ENCODE data around the gene GMPR2.

Gene GMPR2

GRCh38 chr14:24271834-24272263 is 39.1 kb downstream of the GMPR2 start:
- H3K4me1 ChIP-seq (ENCODE audit: control insufficient read depth in 2 of 2, insufficient read depth in 1 of 2, low read depth in 1 of 2, low read length in 2 of 2) = peaks cover 4 to 6% of the 10 kb centered on the region in 2 donors
- H2AFZ ChIP-seq (ENCODE audit: low read length) = peak overlapping the region; percentile 93
- no peak overlapping the region for H3K4me2 ChIP-seq (ENCODE audit: insufficient read depth, low read length, poor library complexity, severe bottlenecking)
- peak overlapping the region; percentile 87 for H3K9ac ChIP-seq (ENCODE audit: low read depth, low read length, poor library complexity)
- WGBS, 2 donors (ENCODE audit: extremely low coverage in 2 of 2, insufficient read length in 2 of 2, insufficient replicate concordance in 1 of 2) = no CpG with 5 or more reads among the region's 3 CpGs
- H2BK12ac ChIP-seq (ENCODE audit: low read length) = no peak overlapping the region
- H3K36me3 ChIP-seq (replicated peaks in 1 of 2; ENCODE audit: control insufficient read depth in 2 of 2, insufficient read depth in 2 of 2, low read length in 2 of 2) = peaks cover 2 to 10% of the 10 kb centered on the region in 2 donors
- peaks cover 0 to 1% of the 10 kb centered on the region in 2 donors for H3K9me3 ChIP-seq (replicated peaks in 1 of 2; ENCODE audit: control insufficient read depth in 2 of 2, insufficient read depth in 1 of 2, low read depth in 1 of 2, low read length in 2 of 2)
- no peak overlapping the region for H4K8ac ChIP-seq (ENCODE audit: low read depth, low read length)
- H2BK15ac ChIP-seq (ENCODE audit: low read length) = no peak overlapping the region
- H3K4me3 ChIP-seq (ENCODE audit: low read length in 2 of 2) = peak overlapping the region; percentile 71 to 93
- peak overlapping the region; percentile 10 for H2AK5ac ChIP-seq (ENCODE audit: low read depth, low read length)
- H3K14ac ChIP-seq (ENCODE audit: low read length) = no peak overlapping the region
- no peak overlapping the region for H4K91ac ChIP-seq (ENCODE audit: low read depth, low read length, poor library complexity)
- no peak overlapping the region for H3K27ac ChIP-seq (replicated peaks; ENCODE audit: low read length)
- H3K27me3 ChIP-seq (ENCODE audit: control insufficient read depth in 3 of 3, insufficient read depth in 3 of 3, low read depth in 1 of 3, low read length in 3 of 3) = no peaks in the 10 kb centered on the region
- no peak overlapping the region for H2BK120ac ChIP-seq (ENCODE audit: low read depth, low read length)
- no peak overlapping the region for H3K4ac ChIP-seq (ENCODE audit: low read length)
- H3K18ac ChIP-seq (ENCODE audit: low read length) = peak overlapping the region; percentile 67
- H3K23ac ChIP-seq (ENCODE audit: low read depth, low read length, poor library complexity) = peak overlapping the region; percentile 77
- no peaks in the 10 kb centered on the region for H3K79me1 ChIP-seq (ENCODE audit: low read depth, low read length)
- no peak for DNase-seq (ENCODE audit: low spot score)
- H2BK5ac ChIP-seq (ENCODE audit: low read length) = no peak overlapping the region

DNA sequence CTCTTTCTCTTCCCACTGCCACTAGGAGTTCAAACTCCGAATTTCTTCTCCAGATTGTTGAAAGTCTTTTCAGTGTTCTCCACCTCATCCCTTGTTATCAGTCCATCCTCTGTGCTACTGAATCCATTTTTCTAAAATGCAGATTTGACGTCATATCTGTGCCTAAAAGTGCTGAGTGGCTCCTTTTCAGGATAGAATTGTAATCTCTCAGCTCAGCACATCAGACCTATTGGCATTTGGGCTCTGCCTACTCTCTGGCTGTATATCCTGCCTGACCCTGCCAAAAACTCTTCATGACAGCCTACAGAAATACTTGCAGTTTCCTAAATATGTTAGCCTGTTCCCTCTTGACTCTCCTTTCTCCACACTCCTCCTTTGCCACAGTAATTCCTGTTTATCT is 39.7 kb downstream of the GMPR2 start:
- peaks cover 0 to 6% of the 10 kb centered on the region in 2 donors for H3K36me3 ChIP-seq (replicated peaks in 1 of 2; ENCODE audit: control insufficient read depth in 2 of 2, insufficient read depth in 2 of 2, low read length in 2 of 2)

DNA sequence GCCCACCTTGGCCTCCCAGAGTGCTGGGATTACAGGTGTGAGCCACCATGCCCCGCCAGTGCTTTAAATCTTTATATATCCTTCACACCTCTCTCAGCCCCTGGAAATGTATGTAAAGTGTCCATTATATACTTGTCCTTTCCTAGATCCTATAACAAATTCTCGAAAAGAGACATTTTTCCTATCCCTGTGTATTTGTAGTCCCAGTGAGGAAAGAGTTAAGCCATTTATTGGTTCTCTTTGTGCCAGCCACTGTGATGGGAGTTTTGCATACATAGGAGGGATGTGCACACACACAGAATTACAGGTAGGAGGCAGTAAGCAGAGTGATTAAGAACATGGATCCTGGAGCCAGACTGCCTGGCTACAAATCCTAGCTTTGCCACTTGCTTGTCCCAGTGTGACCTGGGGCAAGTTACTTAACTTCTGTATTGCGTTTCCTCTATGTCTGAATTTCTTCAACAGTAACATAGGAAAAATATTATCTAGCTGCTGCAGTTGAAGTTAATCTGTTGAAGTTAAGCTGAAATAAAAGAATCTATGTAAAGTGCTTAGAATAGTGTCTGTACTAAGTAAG is 40.8 kb downstream of the GMPR2 start:
- H2AK5ac ChIP-seq (ENCODE audit: low read depth, low read length) = no peak overlapping the region
- no peak overlapping the region for H2BK15ac ChIP-seq (ENCODE audit: low read length)
- no peak overlapping the region for H3K9ac ChIP-seq (ENCODE audit: low read depth, low read length, poor library complexity)
- no peak overlapping the region for H3K4me3 ChIP-seq (ENCODE audit: low read length in 2 of 2)
- no peak overlapping the region for H3K4me2 ChIP-seq (ENCODE audit: insufficient read depth, low read length, poor library complexity, severe bottlenecking)
- no peak overlapping the region for H3K27ac ChIP-seq (replicated peaks; ENCODE audit: low read length)
- no peaks in the 10 kb centered on the region for H3K27me3 ChIP-seq (ENCODE audit: control insufficient read depth in 3 of 3, insufficient read depth in 3 of 3, low read depth in 1 of 3, low read length in 3 of 3)
- H3K14ac ChIP-seq (ENCODE audit: low read length) = no peak overlapping the region
- H3K79me1 ChIP-seq (ENCODE audit: low read depth, low read length) = no peaks in the 10 kb centered on the region
- H2BK120ac ChIP-seq (ENCODE audit: low read depth, low read length) = no peak overlapping the region
- no peak overlapping the region for H2BK5ac ChIP-seq (ENCODE audit: low read length)
- H3K4ac ChIP-seq (ENCODE audit: low read length) = no peak overlapping the region
- no peak overlapping the region for H2BK12ac ChIP-seq (ENCODE audit: low read length)
- no peak overlapping the region for H3K23ac ChIP-seq (ENCODE audit: low read depth, low read length, poor library complexity)
- no peak overlapping the region for H3K18ac ChIP-seq (ENCODE audit: low read length)
- no peak overlapping the region for H4K8ac ChIP-seq (ENCODE audit: low read depth, low read length)
- H3K36me3 ChIP-seq (replicated peaks in 1 of 2; ENCODE audit: control insufficient read depth in 2 of 2, insufficient read depth in 2 of 2, low read length in 2 of 2) = peaks cover 0 to 4% of the 10 kb centered on the region in 2 donors
- H2AFZ ChIP-seq (ENCODE audit: low read length) = no peak overlapping the region
- peaks cover 0 to 1% of the 10 kb centered on the region in 2 donors for H3K9me3 ChIP-seq (replicated peaks in 1 of 2; ENCODE audit: control insufficient read depth in 2 of 2, insufficient read depth in 1 of 2, low read depth in 1 of 2, low read length in 2 of 2)
- H3K4me1 ChIP-seq (ENCODE audit: control insufficient read depth in 2 of 2, insufficient read depth in 1 of 2, low read depth in 1 of 2, low read length in 2 of 2) = peaks cover 4 to 6% of the 10 kb centered on the region in 2 donors
- no CpG with 5 or more reads among the region's 3 CpGs for WGBS, 2 donors (ENCODE audit: extremely low coverage in 2 of 2, insufficient read length in 2 of 2, insufficient replicate concordance in 1 of 2)
- no peak for DNase-seq (ENCODE audit: low spot score)
- H4K91ac ChIP-seq (ENCODE audit: low read depth, low read length, poor library complexity) = no peak overlapping the region

More for the DNA sequence above, 39.7 kb downstream of the GMPR2 start:
- H3K27ac ChIP-seq (replicated peaks; ENCODE audit: low read length) = no peak overlapping the region
- H3K4me1 ChIP-seq (ENCODE audit: control insufficient read depth in 2 of 2, insufficient read depth in 1 of 2, low read depth in 1 of 2, low read length in 2 of 2) = peaks cover 4 to 6% of the 10 kb centered on the region in 2 donors
- no peak overlapping the region for H3K4me2 ChIP-seq (ENCODE audit: insufficient read depth, low read length, poor library complexity, severe bottlenecking)
- no peak overlapping the region for H2BK12ac ChIP-seq (ENCODE audit: low read length)
- H4K91ac ChIP-seq (ENCODE audit: low read depth, low read length, poor library complexity) = no peak overlapping the region
- H2BK5ac ChIP-seq (ENCODE audit: low read length) = no peak overlapping the region
- no peaks in the 10 kb centered on the region for H3K27me3 ChIP-seq (ENCODE audit: control insufficient read depth in 3 of 3, insufficient read depth in 3 of 3, low read depth in 1 of 3, low read length in 3 of 3)
- no peak overlapping the region for H3K18ac ChIP-seq (ENCODE audit: low read length)
- no peak overlapping the region for H3K9ac ChIP-seq (ENCODE audit: low read depth, low read length, poor library complexity)
- no peak overlapping the region for H2AK5ac ChIP-seq (ENCODE audit: low read depth, low read length)
- no peak for DNase-seq (ENCODE audit: low spot score)
- H4K8ac ChIP-seq (ENCODE audit: low read depth, low read length) = no peak overlapping the region
- whole genome bisulfite sequencing, 2 donors (ENCODE audit: extremely low coverage in 2 of 2, insufficient read length in 2 of 2, insufficient replicate concordance in 1 of 2) = no CpG with 5 or more reads among the region's 2 CpGs
- no peak overlapping the region for H3K4ac ChIP-seq (ENCODE audit: low read length)
- H3K14ac ChIP-seq (ENCODE audit: low read length) = no peak overlapping the region
- no peak overlapping the region for H2AFZ ChIP-seq (ENCODE audit: low read length)
- no peaks in the 10 kb centered on the region for H3K79me1 ChIP-seq (ENCODE audit: low read depth, low read length)
- no peak overlapping the region for H2BK120ac ChIP-seq (ENCODE audit: low read depth, low read length)
- no peak overlapping the region for H3K23ac ChIP-seq (ENCODE audit: low read depth, low read length, poor library complexity)
- H2BK15ac ChIP-seq (ENCODE audit: low read length) = no peak overlapping the region
- H3K9me3 ChIP-seq (replicated peaks in 1 of 2; ENCODE audit: control insufficient read depth in 2 of 2, insufficient read depth in 1 of 2, low read depth in 1 of 2, low read length in 2 of 2) = peaks cover 0 to 1% of the 10 kb centered on the region in 2 donors
- H3K4me3 ChIP-seq (ENCODE audit: low read length in 2 of 2) = no peak overlapping the region

GRCh38 chr14:24274101-24274543 is 41.4 kb downstream of the GMPR2 start:
- H3K18ac ChIP-seq (ENCODE audit: low read length) = no peak overlapping the region
- H4K8ac ChIP-seq (ENCODE audit: low read depth, low read length) = no peak overlapping the region
- no peak overlapping the region for H3K14ac ChIP-seq (ENCODE audit: low read length)
- no peak for DNase-seq (ENCODE audit: low spot score)
- no peak overlapping the region for H2BK15ac ChIP-seq (ENCODE audit: low read length)
- H2BK12ac ChIP-seq (ENCODE audit: low read length) = no peak overlapping the region
- no CpG with 5 or more reads among the region's 3 CpGs for WGBS, 2 donors (ENCODE audit: extremely low coverage in 2 of 2, insufficient read length in 2 of 2, insufficient replicate concordance in 1 of 2)
- H3K79me1 ChIP-seq (ENCODE audit: low read depth, low read length) = no peaks in the 10 kb centered on the region
- H3K36me3 ChIP-seq (replicated peaks in 1 of 2; ENCODE audit: control insufficient read depth in 2 of 2, insufficient read depth in 2 of 2, low read length in 2 of 2) = peaks cover 0 to 4% of the 10 kb centered on the region in 2 donors
- H3K27me3 ChIP-seq (ENCODE audit: control insufficient read depth in 3 of 3, insufficient read depth in 3 of 3, low read depth in 1 of 3, low read length in 3 of 3) = no peaks in the 10 kb centered on the region
- no peak overlapping the region for H2BK120ac ChIP-seq (ENCODE audit: low read depth, low read length)
- no peak overlapping the region for H3K4me2 ChIP-seq (ENCODE audit: insufficient read depth, low read length, poor library complexity, severe bottlenecking)
- H3K4ac ChIP-seq (ENCODE audit: low read length) = no peak overlapping the region
- no peak overlapping the region for H3K27ac ChIP-seq (replicated peaks; ENCODE audit: low read length)
- no peak overlapping the region for H2AK5ac ChIP-seq (ENCODE audit: low read depth, low read length)
- H3K4me1 ChIP-seq (ENCODE audit: control insufficient read depth in 2 of 2, insufficient read depth in 1 of 2, low read depth in 1 of 2, low read length in 2 of 2) = peaks cover 4 to 6% of the 10 kb centered on the region in 2 donors
- H2BK5ac ChIP-seq (ENCODE audit: low read length) = no peak overlapping the region
- no peak overlapping the region for H3K4me3 ChIP-seq (ENCODE audit: low read length in 2 of 2)
- no peak overlapping the region for H3K23ac ChIP-seq (ENCODE audit: low read depth, low read length, poor library complexity)
- H4K91ac ChIP-seq (ENCODE audit: low read depth, low read length, poor library complexity) = no peak overlapping the region
- no peak overlapping the region for H3K9ac ChIP-seq (ENCODE audit: low read depth, low read length, poor library complexity)
- peaks cover 0 to 1% of the 10 kb centered on the region in 2 donors for H3K9me3 ChIP-seq (replicated peaks in 1 of 2; ENCODE audit: control insufficient read depth in 2 of 2, insufficient read depth in 1 of 2, low read depth in 1 of 2, low read length in 2 of 2)
- no peak overlapping the region for H2AFZ ChIP-seq (ENCODE audit: low read length)
